ENCODE measurements around the gene ANKRD44. TPM values are rescaled to one million over a fixed set of nuclear protein-coding genes. Genes with fewer than 3 reads are reported as not detected.

Gene ANKRD44
- total and polyA plus RNA-seq, 2 of the 8 experiments (the other 6 are each of a cell fraction or from before 2014, with no cell fraction given): 1.2 to 1.3 TPM

GRCh38 chr2:197278799-197279763 is 31.5 kb downstream of the ANKRD44 start:
- no peak overlapping the region for H3K4me3 ChIP-seq (ENCODE audit: extremely low read depth in 1 of 4, insufficient read depth in 2 of 4, low read depth in 3 of 4, low read length in 4 of 4)
- no peaks in the 10 kb centered on the region for H3K79me2 ChIP-seq (ENCODE audit: control insufficient read depth in 1 of 2, insufficient read depth in 2 of 2, low read length in 2 of 2)
- ChIA-PET POLR2A (ENCODE audit: partially characterized antibody) (no interaction called here), CTCF (ENCODE audit: partially characterized antibody) (interaction anchor here (1.1 kb wide), 2 partner anchors 30 to 72 kb away, joined by 3 to 4 read pairs; no protein-coding TSS in a partner anchor)
- no peaks in the 10 kb centered on the region for H3K36me3 ChIP-seq (ENCODE audit: control insufficient read depth in 2 of 4, insufficient read depth in 4 of 4, low read length in 3 of 4)
- no peak overlapping the region for H3K4ac ChIP-seq (replicated peaks; ENCODE audit: insufficient read length, low read depth, low read length)
- H3K27ac ChIP-seq (ENCODE audit: low read depth, low read length): no peak overlapping the region
- H3K9me3 ChIP-seq (ENCODE audit: insufficient read depth in 2 of 2, low read depth in 1 of 2, low read length in 1 of 2): no peaks in the 10 kb centered on the region
- peaks cover 0 to 3% (median 1%) of the 10 kb centered on the region in 4 experiments; a peak in 2 of 7 replicates for H3K4me1 ChIP-seq (replicated peaks in 1 of 4; ENCODE audit: control insufficient read depth in 3 of 4, insufficient read depth in 4 of 4, low read length in 3 of 4)
- H4K20me1 ChIP-seq (replicated peaks in 1 of 2; ENCODE audit: control insufficient read depth in 1 of 2, insufficient read depth in 2 of 2, low read length in 2 of 2): no peaks in the 10 kb centered on the region
- no peak overlapping the region for H4K5ac ChIP-seq (ENCODE audit: insufficient read length, low read depth, low read length)
- H2BK20ac ChIP-seq (ENCODE audit: low read length): no peak overlapping the region
- H3K9ac ChIP-seq (replicated peaks in 1 of 4; ENCODE audit: extremely low read depth in 1 of 4, low read depth in 3 of 4, low read length in 3 of 4): no peak overlapping the region
- no peak overlapping the region for H3K56ac ChIP-seq (replicated peaks; ENCODE audit: insufficient read length, low read depth, low read length)
- TF ChIP-seq YY1 (IDR thresholded peaks at IDR 0.05; ENCODE audit: low read depth, low read length) (no peak), MAFK (IDR thresholded peaks at IDR 0.05; ENCODE audit: low read depth, low read length) (peak; percentile 77)
- H4K91ac ChIP-seq (replicated peaks; ENCODE audit: insufficient read length, low read length): no peak overlapping the region
- no peak overlapping the region for H3K18ac ChIP-seq (ENCODE audit: extremely low read depth, low read length)
- 0 out of 2 replicates have a peak overlapping the region, but pooled peaks have one; percentile 14 for H2AFZ ChIP-seq (ENCODE audit: low read length)
- no peak overlapping the region for H2BK15ac ChIP-seq (ENCODE audit: low read length)
- no peak overlapping the region for H3K23ac ChIP-seq (ENCODE audit: insufficient read length)
- WGBS, 2 experiments (ENCODE audit: extremely low coverage in 1 of 2, insufficient coverage in 1 of 2, insufficient read length in 1 of 2, insufficient replicate concordance in 2 of 2, low coverage in 1 of 2, low lambda C conversion rate in 2 of 2, missing lambda C conversion rate in 1 of 2): 78% methylated on average over 12 of the region's 12 CpGs; no CpG with 5 or more reads in 1 of the 2 experiments
- no peaks in the 10 kb centered on the region for H3K79me1 ChIP-seq (ENCODE audit: low read depth, low read length)
- H2BK5ac ChIP-seq (ENCODE audit: low read depth, low read length): no peak overlapping the region
- DNase-seq (ENCODE audit: low read depth in 1 of 2, low spot score in 2 of 2) (no peak), FAIRE-seq (no peak)
- H3K23me2 ChIP-seq (ENCODE audit: low read depth, low read length): no peaks in the 10 kb centered on the region
- no peak overlapping the region for H2BK12ac ChIP-seq (ENCODE audit: low read depth, low read length)
- H3K14ac ChIP-seq (ENCODE audit: insufficient read length): no peak overlapping the region
- H3K27me3 ChIP-seq (replicated peaks in 1 of 4; ENCODE audit: control insufficient read depth in 3 of 4, extremely low read depth in 1 of 4, insufficient read depth in 3 of 4, low read length in 3 of 4): no peaks in the 10 kb centered on the region
- H2BK120ac ChIP-seq (replicated peaks; ENCODE audit: low read depth, low read length): no peak overlapping the region
- no peak overlapping the region for H3K4me2 ChIP-seq (ENCODE audit: insufficient read depth in 1 of 2, low read depth in 2 of 2, low read length in 2 of 2)
- H2AK5ac ChIP-seq (ENCODE audit: low read depth, low read length): no peak overlapping the region
- no peak overlapping the region for H4K8ac ChIP-seq (ENCODE audit: extremely low read depth, insufficient read depth, low read length)

Data from H1 (cell line).